HG03280 (cell line): Measurements from ENCODE around the gene DYNC2LI1.
"Not testable (repeated sequence)": the region's sequence is repeated elsewhere in the genome, so short reads cannot be mapped to it uniquely, and the experiment has no call there.

Source experiments
- ATAC-seq: cut with Tn5 transposase; IDR thresholded peaks from one replicate; pipeline ENCODE4 v1.9.1; 2021; ENCODE audit warnings: mild to moderate bottlenecking, moderate library complexity; ENCODE audit not compliant: unreplicated experiment

DYNC2LI1 gene

GRCh38 chr2:43773876-43774613, at the start of gene DYNC2LI1:
Gene DYNC2LI1, plus strand, starts transcription at chr2:43774039. Its CDS starts 100 bp downstream, at chr2:43774139.
- peak; percentile 99 for ATAC-seq

GRCh38 chr2:43724728-43725526, 48.9 kb upstream of the DYNC2LI1 start:
- ATAC-seq: no peak

DNA sequence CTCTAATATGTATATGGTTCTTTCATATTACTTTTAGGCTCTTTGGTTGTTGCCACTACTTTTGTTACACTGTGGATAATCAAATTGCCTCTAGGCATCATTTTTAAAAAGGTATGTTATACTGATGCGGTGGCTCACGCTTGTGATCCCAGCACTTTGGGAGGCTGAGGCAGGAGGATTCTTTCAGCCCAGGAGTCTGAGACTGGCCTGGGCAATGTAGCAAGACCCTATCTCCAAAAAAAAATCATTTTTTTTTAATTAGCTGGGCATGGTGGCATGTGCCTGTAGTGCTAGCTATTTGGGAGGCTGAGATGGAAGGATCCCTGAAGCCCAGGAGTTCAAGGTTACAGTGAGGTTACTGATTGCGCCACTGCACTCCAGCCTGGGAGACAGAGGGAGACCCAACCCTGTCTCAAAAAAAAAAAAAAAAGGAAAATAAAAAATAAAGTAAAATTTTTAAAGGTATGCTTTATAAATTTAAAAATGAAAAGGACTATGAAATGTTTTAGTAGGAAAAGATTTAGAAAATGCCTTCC, 48.1 kb upstream of the DYNC2LI1 start:
- ATAC-seq: no peak

- not testable (repeated sequence) for ATAC-seq
Measured at GRCh38 chr2:43726961-43727633, 46.7 kb upstream of the DYNC2LI1 start.

- no peak for ATAC-seq
Measured at GRCh38 chr2:43727634-43728014, 46.2 kb upstream of the DYNC2LI1 start.

GRCh38 chr2:43729491-43730174, 44.2 kb upstream of the DYNC2LI1 start:
- no peak for ATAC-seq

GRCh38 chr2:43731211-43731610, 42.6 kb upstream of the DYNC2LI1 start:
- ATAC-seq: no peak

DNA sequence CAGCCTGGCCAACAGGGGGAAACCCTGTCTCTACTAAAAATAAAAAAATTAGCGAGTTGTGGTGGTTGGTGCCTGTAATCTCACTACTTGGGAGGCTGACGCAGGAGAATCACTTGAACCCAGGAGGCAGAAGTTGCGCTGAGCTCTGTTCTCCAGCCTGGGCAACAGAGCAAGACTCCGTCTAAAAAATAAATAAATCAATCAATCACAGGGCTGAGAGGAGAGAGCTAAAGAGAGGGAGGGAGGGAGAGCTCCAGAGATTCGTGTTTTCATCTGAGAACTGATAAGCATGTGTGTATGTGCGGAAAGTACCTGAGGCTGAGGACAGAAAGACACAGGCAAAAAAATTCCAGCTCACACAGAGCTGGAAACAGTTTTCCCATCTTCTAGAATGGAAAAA, 37.2 kb upstream of the DYNC2LI1 start:
- ATAC-seq: no peak

- ATAC-seq: no peak
Measured at GRCh38 chr2:43737097-43737854, 36.6 kb upstream of the DYNC2LI1 start.

GRCh38 chr2:43737855-43738254, 36.0 kb upstream of the DYNC2LI1 start:
- ATAC-seq: no peak

DNA sequence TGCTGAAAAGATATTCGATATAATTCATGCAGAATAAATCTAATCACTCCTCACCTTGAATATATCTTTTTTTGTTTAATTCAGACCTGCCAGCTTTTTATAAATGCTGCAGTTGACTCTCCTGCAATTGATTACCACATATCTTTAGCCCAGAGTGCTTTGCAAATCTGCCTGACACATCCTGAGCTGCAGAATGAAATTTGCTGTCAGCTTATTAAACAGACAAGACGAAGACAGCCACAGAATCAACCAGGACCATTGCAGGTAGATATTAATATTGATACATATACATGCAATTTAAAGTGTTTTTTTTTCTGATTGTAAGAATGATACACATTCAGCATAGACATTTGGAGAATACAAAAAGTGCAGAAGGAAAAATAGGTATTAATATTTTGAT, 35.6 kb upstream of the DYNC2LI1 start:
- ATAC-seq: no peak

- no peak for ATAC-seq
Measured at GRCh38 chr2:43743706-43744105, 30.1 kb upstream of the DYNC2LI1 start.

- ATAC-seq: no peak
Measured at GRCh38 chr2:43745457-43745856, 28.4 kb upstream of the DYNC2LI1 start.

- no peak for ATAC-seq
Measured at GRCh38 chr2:43748333-43748732, 25.5 kb upstream of the DYNC2LI1 start.

DNA sequence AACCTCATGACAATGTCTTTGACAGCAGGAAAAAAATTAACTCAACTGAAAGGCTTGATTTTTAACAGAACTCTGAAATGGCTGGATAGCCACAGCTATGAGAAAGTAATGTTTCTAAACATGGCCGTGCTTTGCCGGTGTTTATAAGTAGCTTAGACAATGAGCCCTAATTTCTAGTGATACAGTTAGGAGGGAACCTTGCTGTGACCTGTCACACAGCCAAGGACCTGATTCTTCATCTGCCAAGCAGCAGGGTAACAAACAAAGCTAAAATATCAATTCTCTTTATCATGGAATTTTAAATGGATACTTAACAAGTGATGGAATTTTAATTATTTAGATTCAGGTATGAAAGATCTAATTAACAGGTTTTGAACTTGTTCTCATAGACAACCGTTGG, 24.3 kb upstream of the DYNC2LI1 start:
- ATAC-seq: no peak

GRCh38 chr2:43751476-43751990, 22.3 kb upstream of the DYNC2LI1 start:
- no peak for ATAC-seq

- no peak for ATAC-seq
Measured at GRCh38 chr2:43752302-43752701, 21.5 kb upstream of the DYNC2LI1 start.

GRCh38 chr2:43754180-43754579, 19.7 kb upstream of the DYNC2LI1 start:
- no peak for ATAC-seq

- no peak for ATAC-seq
Measured at GRCh38 chr2:43758739-43759138, 15.1 kb upstream of the DYNC2LI1 start.

- ATAC-seq: no peak
Measured at GRCh38 chr2:43759195-43759594, 14.6 kb upstream of the DYNC2LI1 start.
